MCF 10A (cell line): ENCODE results near the gene COG5. TPM values are rescaled to one million over a fixed set of nuclear protein-coding genes. Genes with fewer than 3 reads are reported as not detected.

Source experiments
- BruUV-seq: library from RNA; stranded (reverse); fragments of 400-500 nt; replicated peaks from 2 replicates; lab custom pipeline; 2021; lab: Mats Ljungman, UMichigan
- CTCF ChIA-PET: fragments of 300-600 bp; sonication (Branson Sonifier 250); formaldehyde crosslinking; extraction: SDS; loops from one replicate; lab custom pipeline; 2021; ENCODE audit warnings: antibody characterized with exemption, inconsistent platforms; lab: Yijun Ruan, JAX
- POLR2A ChIA-PET: fragments of 300-600, 350-650 bp; sonication (Branson Sonifier 250); formaldehyde crosslinking; extraction: SDS; loops from one replicate; lab custom pipeline; 2020; ENCODE audit warnings: antibody characterized with exemption, inconsistent platforms; lab: Yijun Ruan, JAX
- DNase-seq: peaks from one replicate; pipeline ENCODE4 v3.0.0-alpha.2; 2018; ENCODE audit not compliant: unreplicated experiment
- H3K27ac Mint-ChIP-seq: one replicate; pipeline ENCODE4 v1.8.0; 2022; ENCODE audit warnings: mild to moderate bottlenecking, low read depth, mixed read lengths; ENCODE audit not compliant: unreplicated experiment
- H3K27me3 Mint-ChIP-seq: one replicate; pipeline ENCODE4 v1.8.0; 2022; ENCODE audit warnings: mixed read lengths; ENCODE audit not compliant: insufficient read depth, unreplicated experiment
- H3K36me3 Mint-ChIP-seq: one replicate; pipeline ENCODE4 v1.8.0; 2022; ENCODE audit warnings: mild to moderate bottlenecking, moderate library complexity, mixed read lengths; ENCODE audit not compliant: insufficient read depth, unreplicated experiment
- H3K4me1 Mint-ChIP-seq: one replicate; pipeline ENCODE4 v1.8.0; 2022; ENCODE audit warnings: mixed read lengths; ENCODE audit not compliant: insufficient read depth, unreplicated experiment
- H3K4me3 Mint-ChIP-seq: one replicate; pipeline ENCODE4 v1.8.0; 2022; ENCODE audit warnings: mild to moderate bottlenecking, moderate library complexity, mixed read lengths; ENCODE audit not compliant: unreplicated experiment
- H3K9me3 Mint-ChIP-seq: one replicate; pipeline ENCODE4 v1.8.0; 2022; ENCODE audit warnings: mixed read lengths; ENCODE audit not compliant: unreplicated experiment
- CTCF ChIP-seq: fragments of 200-600 bp; IDR thresholded peaks from one replicate; pipeline ENCODE4 v1.8.0; 2022; ENCODE audit warnings: antibody characterized with exemption, mild to moderate bottlenecking; ENCODE audit not compliant: unreplicated experiment
- intact Hi-C: fragments of 100-400 bp; cut with micrococcal nuclease; formaldehyde crosslinking; loops from 2 replicates; pipeline ENCODE4 v1.14.1; 2022
- total RNA-seq: library from RNA; stranded (reverse); gene quantifications from 2 replicates; pipeline ENCODE4 v1.2.3, GENCODE V29; 2022

COG5 gene
- total RNA-seq, 1 experiment from 2014 or later: 40.3 TPM

DNA sequence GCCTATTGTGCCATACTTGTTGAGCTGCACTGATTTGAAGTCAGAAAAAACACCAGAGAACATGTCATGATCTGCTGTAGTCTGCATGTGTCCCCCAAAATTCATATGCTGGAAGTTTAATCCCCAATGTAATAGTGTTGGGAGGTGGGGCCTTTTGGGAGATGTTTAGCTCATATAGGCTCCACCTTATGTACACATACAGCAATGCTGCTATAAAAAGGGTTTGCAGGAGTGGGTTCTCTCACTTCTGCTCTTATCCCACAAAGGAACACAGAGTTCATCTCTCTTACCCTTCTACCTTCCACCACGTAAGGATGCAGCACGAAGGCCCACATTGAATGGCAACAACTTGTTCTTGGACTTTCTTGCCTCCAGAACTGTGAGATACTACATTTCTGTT, 70.8 kb downstream of the COG5 start:
- Mint-ChIP-seq H3K27me3 (no peaks in the 10 kb centered on the region), H3K4me1 (peaks cover 9% of the 10 kb centered on the region), H3K27ac (no peak overlapping the region), H3K36me3 (no peaks in the 10 kb centered on the region), H3K9me3 (no peaks in the 10 kb centered on the region), H3K4me3 (no peak overlapping the region)
- POLR2A ChIA-PET: no interaction called here
- TF ChIP-seq CTCF: no peak
- CTCF ChIA-PET: interaction anchor here (0.6 kb wide), 1 partner anchor 250 kb away, joined by 3 read pairs; no protein-coding TSS in a partner anchor
- intact Hi-C loops: no loop called here
- DNase-seq: no peak
- BruUV-seq: no TSS peak

DNA sequence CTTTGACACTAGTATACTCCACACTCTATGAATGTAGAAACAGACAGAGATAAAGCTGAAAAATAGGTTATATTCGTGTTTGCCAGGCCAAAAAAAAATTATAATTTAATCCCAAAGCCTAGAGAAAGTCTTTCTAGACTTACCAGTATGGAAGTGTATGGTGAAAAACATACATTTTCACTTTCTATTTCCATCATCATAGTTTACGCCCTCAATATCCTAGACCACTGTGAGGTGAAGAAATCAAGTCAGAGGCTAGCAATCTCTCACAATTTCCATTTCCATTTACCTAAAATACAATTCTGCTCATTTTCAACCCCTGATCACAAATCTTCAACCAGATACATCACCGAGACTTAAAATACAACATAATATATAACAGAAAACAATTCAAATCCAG, 77.7 kb downstream of the COG5 start:
- Mint-ChIP-seq H3K27ac (no peak overlapping the region), H3K27me3 (no peaks in the 10 kb centered on the region), H3K9me3 (no peaks in the 10 kb centered on the region), H3K4me1 (no peaks in the 10 kb centered on the region), H3K4me3 (no peak overlapping the region), H3K36me3 (no peaks in the 10 kb centered on the region)
- DNase-seq: no peak
- BruUV-seq: no TSS peak
- TF ChIP-seq CTCF: no peak
- POLR2A ChIA-PET: no interaction called here
- intact Hi-C loops: no loop called here
- CTCF ChIA-PET: no interaction called here

GRCh38 chr7:107482571-107482970, 81.1 kb downstream of the COG5 start:
- Mint-ChIP-seq H3K4me1 (no peaks in the 10 kb centered on the region), H3K36me3 (no peaks in the 10 kb centered on the region), H3K9me3 (no peaks in the 10 kb centered on the region), H3K27me3 (no peaks in the 10 kb centered on the region), H3K27ac (no peak overlapping the region), H3K4me3 (no peak overlapping the region)
- BruUV-seq: no TSS peak
- no peak for DNase-seq
- intact Hi-C loops: no loop called here
- TF ChIP-seq CTCF: no peak
- ChIA-PET POLR2A (no interaction called here), CTCF (interaction anchor here (0.6 kb wide), 1 partner anchor 331 kb away, joined by 3 read pairs; no protein-coding TSS in a partner anchor)

- ChIA-PET POLR2A (no interaction called here), CTCF (interaction anchor here (1.2 kb wide), 1 partner anchor 17 kb away, joined by 3 read pairs; no protein-coding TSS in a partner anchor)
- Mint-ChIP-seq H3K4me1 (no peaks in the 10 kb centered on the region), H3K27ac (no peak overlapping the region), H3K36me3 (no peaks in the 10 kb centered on the region), H3K27me3 (no peaks in the 10 kb centered on the region), H3K9me3 (no peaks in the 10 kb centered on the region), H3K4me3 (no peak overlapping the region)
- no TSS peak for BruUV-seq
- intact Hi-C loops: no loop called here
- TF ChIP-seq CTCF: no peak
- DNase-seq: no peak
Measured at GRCh38 chr7:107480932-107481331, 82.8 kb downstream of the COG5 start.
